ENCODE results near the gene KIAA1191.
"Not testable (repeated sequence)": the region's sequence is repeated elsewhere in the genome, so short reads cannot be mapped to it uniquely, and the experiment has no call there.

KIAA1191 gene

GRCh38 chr5:176361437-176362232, at the start of gene KIAA1191:
KIAA1191 (minus strand) TSS chr5:176361764; CDS start chr5:176359508, 2,256 bp downstream.
- DNase-seq (ENCODE audit: low spot score), result peak; percentile 84

- DNase-seq (ENCODE audit: low spot score), result no peak
Measured at GRCh38 chr5:176410486-176411180, 49.1 kb upstream of the KIAA1191 start.

GRCh38 chr5:176409765-176410164, 48.2 kb upstream of the KIAA1191 start:
- no peak for DNase-seq (ENCODE audit: low spot score)

- DNase-seq (ENCODE audit: low spot score), result no peak
Measured at GRCh38 chr5:176408590-176408989, 47.0 kb upstream of the KIAA1191 start.

- DNase-seq (ENCODE audit: low spot score), result not testable (repeated sequence)
Measured at GRCh38 chr5:176408252-176408573, 46.6 kb upstream of the KIAA1191 start.

- no peak for DNase-seq (ENCODE audit: low spot score)
Measured at GRCh38 chr5:176407456-176408251, 46.1 kb upstream of the KIAA1191 start.

- DNase-seq (ENCODE audit: low spot score), result no peak
Measured at GRCh38 chr5:176406436-176407052, 45.0 kb upstream of the KIAA1191 start.

GRCh38 chr5:176405656-176406435, 44.3 kb upstream of the KIAA1191 start:
- DNase-seq (ENCODE audit: low spot score), result no peak

GRCh38 chr5:176401281-176402205, 40.0 kb upstream of the KIAA1191 start:
- DNase-seq (ENCODE audit: low spot score), result no peak

GRCh38 chr5:176400382-176401156, 39.0 kb upstream of the KIAA1191 start:
- no peak for DNase-seq (ENCODE audit: low spot score)

GRCh38 chr5:176397736-176398420, 36.3 kb upstream of the KIAA1191 start:
- DNase-seq (ENCODE audit: low spot score), result no peak

- DNase-seq (ENCODE audit: low spot score), result no peak
Measured at GRCh38 chr5:176396330-176396729, 34.8 kb upstream of the KIAA1191 start.

GRCh38 chr5:176394881-176395675, 33.5 kb upstream of the KIAA1191 start:
- DNase-seq (ENCODE audit: low spot score), result no peak

- DNase-seq (ENCODE audit: low spot score), result no peak
Measured at GRCh38 chr5:176394096-176394495, 32.5 kb upstream of the KIAA1191 start.

GRCh38 chr5:176392526-176392925, 31.0 kb upstream of the KIAA1191 start:
- no peak for DNase-seq (ENCODE audit: low spot score)

GRCh38 chr5:176391999-176392398, 30.4 kb upstream of the KIAA1191 start:
- DNase-seq (ENCODE audit: low spot score), result no peak

- DNase-seq (ENCODE audit: low spot score), result no peak
Measured at GRCh38 chr5:176391479-176391878, 29.9 kb upstream of the KIAA1191 start.

Measured in kidney capillary endothelial cell (primary cell).